Muscle layer of colon (tissue), 2 donors: ENCODE results near the gene ENTPD7.
"Not testable (repeated sequence)": the region's sequence is repeated elsewhere in the genome, so short reads cannot be mapped to it uniquely, and the experiment has no call there.

Experiments
- H3K27ac ChIP-seq: one replicate; pipeline ENCODE4 v1.7.0; 2013; ENCODE audit warnings: low read depth, mild to moderate bottlenecking, low read length, moderate library complexity
- H3K27me3 ChIP-seq, 2 donors: one replicate each; pipeline ENCODE4 v1.7.0; 2013; ENCODE audit warnings: low read length in 2 of 2, mild to moderate bottlenecking in 2 of 2; ENCODE audit not compliant: insufficient read depth in 2 of 2, control insufficient read depth in 1 of 2
- H3K36me3 ChIP-seq: one replicate; pipeline ENCODE4 v1.7.0; 2013; ENCODE audit warnings: mild to moderate bottlenecking, low read length; ENCODE audit not compliant: insufficient read depth
- H3K4me1 ChIP-seq: one replicate; pipeline ENCODE4 v1.7.0; 2013; ENCODE audit warnings: mild to moderate bottlenecking, low read length; ENCODE audit not compliant: insufficient read depth
- H3K4me3 ChIP-seq, 2 donors: one replicate each; pipeline ENCODE4 v1.7.0; 2013; ENCODE audit warnings: low read length in 2 of 2, low read depth in 1 of 2, mild to moderate bottlenecking in 1 of 2, moderate library complexity in 1 of 2
- H3K9ac ChIP-seq: one replicate; pipeline ENCODE4 v1.7.0; 2013; ENCODE audit warnings: low read length
- H3K9me3 ChIP-seq: one replicate; pipeline ENCODE4 v1.7.0; 2013; ENCODE audit warnings: mild to moderate bottlenecking, low read length
- donor health status: abdominal sarcoma.
- donor health status: Adenocarcinoma of cecum.

The ENTPD7 gene

DNA sequence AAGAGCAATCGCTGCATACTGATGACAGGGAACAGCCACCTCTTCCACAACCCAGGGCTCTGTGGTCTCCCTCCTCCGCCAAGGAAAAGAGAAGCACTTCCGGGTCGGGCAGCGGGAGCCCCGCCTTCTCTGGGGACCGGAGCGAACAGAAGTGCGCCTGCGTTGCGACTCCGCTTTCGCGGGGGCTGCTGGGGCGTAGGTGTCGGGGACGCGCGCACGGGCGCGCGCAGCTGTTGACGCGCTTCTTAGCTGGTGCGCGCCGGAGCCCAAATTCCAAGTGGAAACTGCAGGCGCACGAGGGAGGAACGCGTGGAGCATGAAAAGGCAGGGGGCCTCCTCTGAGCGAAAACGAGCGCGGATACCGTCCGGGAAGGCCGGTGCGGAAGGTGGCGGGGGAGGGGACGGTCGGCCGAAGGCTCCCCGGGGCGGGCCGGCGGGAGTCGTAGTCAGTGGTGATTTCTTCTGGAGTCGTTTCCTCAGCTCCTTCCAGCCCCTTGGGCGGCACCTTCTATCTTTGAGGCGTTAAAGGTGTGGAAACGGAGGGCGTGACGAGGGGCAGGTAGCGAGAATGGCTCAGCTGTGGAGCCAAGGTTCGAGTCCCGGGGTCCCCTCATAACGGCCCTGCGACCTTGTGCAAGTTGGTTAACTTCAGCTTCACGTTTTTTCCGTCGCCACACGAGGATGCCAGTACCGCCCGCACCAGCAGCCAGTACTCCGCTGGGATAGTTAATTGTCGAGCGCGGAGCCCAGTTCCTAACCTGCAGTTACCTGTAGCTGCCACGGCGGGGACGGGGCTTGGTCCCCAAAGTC is 72.9 kb downstream of the ENTPD7 start, which contains the start of the genes COX15 and CUTC:
TSS of gene COX15 (minus strand) at position 95 of the 810 bp plus-strand sequence. CDS start at position 17, 78 bp downstream.
TSS of gene CUTC (plus strand) at position 202 of the 810 bp plus-strand sequence. CDS start at position 317, 115 bp downstream.
- Histone ChIP-seq H3K27ac (peak within 1 kb of the TSS; percentile 94), H3K27me3 (no peaks in the 10 kb centered on the region), H3K4me3 (peak within 1 kb of the TSS; percentile 70 to 74), H3K9ac (peak within 1 kb of the TSS; percentile 78), H3K9me3 (no peaks in the 10 kb centered on the region), H3K36me3 (peaks cover 18% of the 10 kb centered on the region), H3K4me1 (peaks cover 16% of the 10 kb centered on the region)

GRCh38 chr10:99733366-99733765 is 74.1 kb downstream of the ENTPD7 start:
- Histone ChIP-seq H3K27ac (no peak overlapping the region), H3K9ac (no peak overlapping the region)

DNA sequence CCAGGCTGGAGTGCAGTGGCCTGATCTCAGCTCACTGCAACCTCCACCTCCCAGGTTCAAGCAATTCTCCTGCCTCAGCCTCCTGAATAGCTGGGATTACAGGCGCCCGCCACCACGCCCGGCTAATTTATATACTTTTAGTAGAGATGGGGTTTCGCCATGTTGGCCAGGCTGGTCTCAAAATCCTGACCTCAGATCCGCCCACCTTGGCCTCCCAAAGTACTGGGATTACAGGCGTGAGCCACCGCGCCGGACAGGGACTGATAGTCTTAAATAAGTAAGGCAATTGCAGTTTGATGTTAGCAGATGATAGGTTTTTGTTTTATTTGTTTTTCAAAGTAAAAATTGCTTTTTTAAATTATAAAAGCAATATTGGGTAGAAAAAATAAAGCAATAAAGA is 74.8 kb downstream of the ENTPD7 start:
- H3K4me3 ChIP-seq, H3K27me3 ChIP-seq, H3K27ac ChIP-seq, H3K9ac ChIP-seq, H3K9me3 ChIP-seq: not testable (repeated sequence)
- peaks cover 16% of the 10 kb centered on the region for H3K4me1 ChIP-seq
- peaks cover 22% of the 10 kb centered on the region for H3K36me3 ChIP-seq

More at GRCh38 chr10:99733366-99733765, 74.1 kb downstream of the ENTPD7 start:
- H3K27me3 ChIP-seq = no peaks in the 10 kb centered on the region
- peaks cover 16% of the 10 kb centered on the region for H3K4me1 ChIP-seq
- H3K4me3 ChIP-seq = no peak overlapping the region
- H3K9me3 ChIP-seq = no peaks in the 10 kb centered on the region
- H3K36me3 ChIP-seq = peaks cover 20% of the 10 kb centered on the region

DNA sequence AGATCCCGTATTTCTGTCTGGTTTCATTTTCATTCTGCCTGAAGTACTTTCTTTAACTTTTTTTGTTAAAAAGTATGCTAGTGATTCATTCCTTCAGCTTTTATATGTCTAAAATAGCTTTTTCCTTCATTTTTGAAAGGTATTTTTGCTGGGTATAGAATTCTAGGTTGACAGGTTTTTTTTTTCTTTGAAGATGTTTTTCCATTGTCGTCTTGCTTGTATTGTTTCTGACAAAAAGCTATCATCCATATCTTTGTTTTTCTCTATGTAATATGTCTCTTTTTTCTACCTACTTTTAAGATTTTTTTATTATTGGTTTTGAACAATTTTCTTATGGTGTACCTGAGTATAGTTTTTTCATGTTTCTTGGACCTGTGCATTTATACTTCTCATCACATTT is 81.0 kb downstream of the ENTPD7 start:
- H3K4me3 ChIP-seq = no peak overlapping the region
- no peaks in the 10 kb centered on the region for H3K27me3 ChIP-seq
- no peak overlapping the region for H3K27ac ChIP-seq
- peaks cover 5% of the 10 kb centered on the region for H3K9me3 ChIP-seq
- H3K9ac ChIP-seq = no peak overlapping the region
- H3K4me1 ChIP-seq = peaks cover 6% of the 10 kb centered on the region
- H3K36me3 ChIP-seq = peaks cover 67% of the 10 kb centered on the region

DNA sequence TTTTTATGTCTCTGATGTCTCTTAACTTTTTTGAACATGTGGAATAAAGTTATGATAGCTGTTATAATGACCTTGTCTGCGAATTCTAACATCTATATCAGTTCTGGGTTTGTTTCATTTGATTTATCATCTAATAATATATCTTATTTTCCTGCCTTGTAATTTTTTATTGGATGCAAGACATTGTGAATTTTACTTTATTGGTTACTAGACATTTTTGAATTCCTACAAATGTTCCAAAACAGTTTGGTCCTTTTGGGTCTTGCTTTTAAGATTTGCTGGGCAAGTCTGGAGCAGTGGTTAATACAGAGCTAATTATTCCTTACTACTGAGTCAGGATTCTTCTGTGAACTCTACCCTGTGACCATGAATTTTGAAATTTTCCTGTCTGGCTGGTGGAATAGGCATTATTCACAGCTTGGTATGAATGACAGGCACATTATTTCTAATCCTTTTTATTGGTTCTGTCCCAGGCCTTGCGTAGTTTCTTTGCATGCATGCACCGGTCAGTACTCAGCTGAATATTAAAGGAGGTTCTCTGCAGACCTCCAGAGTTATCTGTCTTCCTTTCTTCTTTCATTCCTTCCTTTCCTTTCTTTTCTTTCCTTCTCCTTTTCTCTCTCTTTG is 81.7 kb downstream of the ENTPD7 start:
- Histone ChIP-seq H3K4me3 (no peak overlapping the region), H3K9ac (no peak overlapping the region), H3K27me3 (no peaks in the 10 kb centered on the region), H3K27ac (no peak overlapping the region), H3K9me3 (peaks cover 5% of the 10 kb centered on the region), H3K36me3 (peaks cover 71% of the 10 kb centered on the region), H3K4me1 (peaks cover 6% of the 10 kb centered on the region)

GRCh38 chr10:99742254-99742653 is 82.9 kb downstream of the ENTPD7 start:
- Histone ChIP-seq H3K9ac (no peak overlapping the region), H3K9me3 (peaks cover 5% of the 10 kb centered on the region), H3K36me3 (peaks cover 65% of the 10 kb centered on the region), H3K4me1 (peaks cover 6% of the 10 kb centered on the region), H3K4me3 (no peak overlapping the region), H3K27me3 (no peaks in the 10 kb centered on the region), H3K27ac (no peak overlapping the region)

DNA sequence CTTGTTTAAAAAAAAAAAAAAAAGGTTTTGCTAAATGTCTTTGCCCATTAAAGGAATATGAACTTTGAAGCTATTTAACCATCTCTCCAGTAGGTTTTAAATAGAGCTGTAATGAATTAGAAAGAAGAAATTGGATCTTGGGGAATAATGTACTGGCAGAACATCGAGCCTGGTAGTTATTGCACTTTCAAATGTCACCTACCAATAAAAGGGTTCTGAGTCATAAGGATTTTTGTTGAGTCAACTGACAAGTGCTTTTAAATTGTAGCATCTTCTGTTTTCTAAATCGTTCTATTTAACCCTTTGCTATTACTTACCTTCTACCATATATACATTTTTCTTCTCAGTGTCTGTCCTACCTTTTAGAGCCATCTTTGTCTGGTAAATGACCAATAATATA is 83.4 kb downstream of the ENTPD7 start:
- Histone ChIP-seq H3K36me3 (peaks cover 65% of the 10 kb centered on the region), H3K9me3 (peaks cover 5% of the 10 kb centered on the region), H3K27ac (no peak overlapping the region), H3K9ac (no peak overlapping the region), H3K4me1 (peaks cover 6% of the 10 kb centered on the region), H3K27me3 (no peaks in the 10 kb centered on the region), H3K4me3 (no peak overlapping the region)

- no peaks in the 10 kb centered on the region for H3K27me3 ChIP-seq
- H3K9ac ChIP-seq = no peak overlapping the region
- H3K36me3 ChIP-seq = peaks cover 74% of the 10 kb centered on the region
- no peak overlapping the region for H3K27ac ChIP-seq
- peaks cover 5% of the 10 kb centered on the region for H3K9me3 ChIP-seq
- peaks cover 6% of the 10 kb centered on the region for H3K4me1 ChIP-seq
- H3K4me3 ChIP-seq = no peak overlapping the region
Measured at GRCh38 chr10:99743841-99744240, 84.5 kb downstream of the ENTPD7 start.

- H3K36me3 ChIP-seq = peaks cover 57% of the 10 kb centered on the region
- not testable (repeated sequence) for H3K9me3 ChIP-seq, H3K4me3 ChIP-seq, H3K4me1 ChIP-seq, H3K27ac ChIP-seq, H3K9ac ChIP-seq, H3K27me3 ChIP-seq
Measured at GRCh38 chr10:99746166-99746565, 86.9 kb downstream of the ENTPD7 start.

DNA sequence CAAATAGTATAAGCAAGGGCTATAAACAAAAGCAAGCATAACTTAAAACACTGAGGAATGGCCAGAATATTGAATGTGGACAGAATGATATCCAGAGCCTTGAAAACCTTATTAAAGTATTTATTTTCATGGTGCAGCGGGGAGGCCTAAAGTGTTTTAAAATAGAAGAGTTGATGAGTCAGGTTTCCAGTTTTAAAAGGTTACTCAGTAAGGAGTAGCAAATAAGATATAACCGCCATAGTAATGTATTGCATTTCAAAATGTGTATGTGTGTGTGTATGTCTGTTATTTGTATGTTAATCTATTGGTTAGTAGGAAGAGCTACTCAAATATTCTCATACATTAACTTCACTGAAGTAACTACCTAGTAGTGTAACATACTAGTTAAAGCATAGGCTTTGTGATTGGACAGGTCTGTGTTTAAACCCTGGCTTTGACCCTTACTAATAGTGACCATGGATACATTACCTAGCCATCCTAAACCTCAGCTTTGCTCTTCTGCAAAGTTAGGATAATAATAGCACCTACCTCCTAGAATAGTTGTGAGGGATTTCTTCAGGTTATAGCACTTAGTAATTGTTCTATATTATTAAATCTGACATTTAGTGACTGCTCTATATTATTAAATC is 89.6 kb downstream of the ENTPD7 start:
- Histone ChIP-seq H3K9ac (no peak overlapping the region), H3K27me3 (no peaks in the 10 kb centered on the region), H3K27ac (no peak overlapping the region), H3K4me3 (no peak overlapping the region), H3K36me3 (peaks cover 43% of the 10 kb centered on the region), H3K4me1 (no peaks in the 10 kb centered on the region), H3K9me3 (no peaks in the 10 kb centered on the region)

DNA sequence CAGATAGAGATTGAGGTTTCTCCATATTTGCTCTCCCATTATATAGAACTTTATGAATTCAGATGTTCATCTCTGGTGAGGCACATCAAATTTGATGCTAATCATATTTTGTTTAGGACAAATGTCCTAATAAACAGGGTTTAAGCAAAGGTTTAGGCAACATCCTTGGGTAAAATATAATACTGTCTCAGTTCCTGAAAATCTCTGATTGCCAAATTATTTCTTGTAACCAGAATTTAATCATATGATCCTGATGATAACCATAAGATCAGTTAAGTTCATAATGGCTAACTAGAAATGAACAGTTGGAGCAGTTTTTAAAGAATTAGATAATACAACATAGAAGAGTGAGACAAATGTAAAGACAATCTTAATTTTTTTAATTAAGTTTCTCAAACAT is 91.3 kb downstream of the ENTPD7 start:
- Histone ChIP-seq H3K36me3 (peaks cover 33% of the 10 kb centered on the region), H3K27me3 (no peaks in the 10 kb centered on the region), H3K9me3 (no peaks in the 10 kb centered on the region), H3K4me3 (no peak overlapping the region), H3K9ac (no peak overlapping the region), H3K4me1 (no peaks in the 10 kb centered on the region), H3K27ac (no peak overlapping the region)
